NCI-H2171 treated with DMSO at 0.1 percent for 48 hours (cell line): Measurements from ENCODE around the gene CCDC146.
"Not testable (repeated sequence)": the region's sequence is repeated elsewhere in the genome, so short reads cannot be mapped to it uniquely, and the experiment has no call there.

Experiments
- DNase-seq: peaks from one replicate; lab custom pipeline; 2025; lab: John Stamatoyannopoulos, UW

CCDC146 gene

GRCh38 chr7:77140291-77140690 is 17.9 kb downstream of the CCDC146 start:
- not testable (repeated sequence) for DNase-seq

DNA sequence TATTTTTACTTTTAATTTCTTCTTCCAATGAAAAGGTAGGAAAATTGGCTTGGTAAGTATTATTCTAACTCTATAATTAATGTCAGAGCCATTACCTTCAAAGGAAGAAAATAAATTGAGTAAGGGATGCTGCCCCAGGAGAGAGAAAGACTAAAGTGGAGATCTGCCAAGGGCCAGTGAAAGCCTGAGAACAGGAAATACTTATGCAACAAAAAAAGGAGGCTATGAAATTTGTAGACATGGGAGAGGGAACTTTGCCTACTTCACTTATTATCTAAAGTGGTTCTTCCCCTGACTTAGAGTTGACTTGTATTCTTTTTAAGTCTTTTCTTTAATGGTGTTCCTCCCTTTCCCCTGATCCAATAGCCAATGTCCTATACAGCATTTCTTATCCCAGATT is 29.8 kb downstream of the CCDC146 start:
- DNase-seq, result not testable (repeated sequence)

DNA sequence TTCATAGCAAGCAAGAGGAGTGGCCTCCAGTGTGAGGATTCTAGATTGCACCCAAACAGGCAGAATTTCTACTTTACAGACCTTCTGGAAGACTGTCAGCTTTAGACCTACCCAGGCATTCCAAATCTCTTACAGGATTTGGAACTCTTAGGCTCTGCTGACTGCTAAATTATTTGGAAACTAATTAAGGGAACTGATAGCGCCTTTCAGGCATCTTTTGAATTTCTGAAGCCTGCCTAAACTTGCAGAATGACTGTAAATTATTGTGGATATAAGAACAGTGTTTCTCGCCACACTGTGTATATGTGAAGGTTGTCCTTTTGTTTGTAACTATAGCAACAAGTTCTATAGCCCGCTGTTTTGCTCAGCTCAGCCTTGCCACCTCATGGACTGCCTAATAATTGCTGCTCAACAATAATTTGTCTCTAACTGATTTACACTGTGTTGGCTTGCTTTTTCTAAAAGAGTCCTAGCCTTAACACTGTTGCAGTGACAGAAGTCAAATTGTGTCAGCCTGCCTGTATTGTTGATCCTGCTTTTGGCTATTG is 32.6 kb downstream of the CCDC146 start:
- not testable (repeated sequence) for DNase-seq

- not testable (repeated sequence) for DNase-seq
These were observed 33.4 kb downstream of the CCDC146 start for GRCh38 chr7:77155601-77156377.

- DNase-seq, result not testable (repeated sequence)
These were observed 34.6 kb downstream of the CCDC146 start for GRCh38 chr7:77157034-77157433.

DNA sequence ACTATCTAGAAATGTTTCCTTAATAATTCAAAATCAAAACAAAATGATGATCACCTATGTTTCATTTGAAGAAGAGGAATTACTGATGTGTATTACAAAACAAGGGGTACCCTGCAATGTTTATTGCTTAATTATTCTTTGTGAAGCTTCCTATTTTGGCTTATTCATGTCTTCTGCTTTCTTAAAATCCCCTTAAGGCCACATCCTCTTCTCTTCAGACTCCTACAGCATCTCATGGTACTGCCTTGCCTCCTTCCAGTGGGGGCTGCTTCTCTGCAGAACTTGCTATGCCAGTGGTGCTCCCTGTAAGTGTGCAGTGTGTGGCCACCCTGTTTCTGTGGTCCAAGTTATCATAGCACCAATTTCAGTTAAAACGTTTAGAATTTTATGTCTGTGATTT is 35.0 kb downstream of the CCDC146 start:
- DNase-seq, result no peak

- DNase-seq, result not testable (repeated sequence)
These were observed 48.7 kb downstream of the CCDC146 start for GRCh38 chr7:77171073-77171472.

GRCh38 chr7:77172437-77173172 is 50.2 kb downstream of the CCDC146 start:
- DNase-seq, result not testable (repeated sequence)

- not testable (repeated sequence) for DNase-seq
These were observed 52.0 kb downstream of the CCDC146 start for GRCh38 chr7:77174418-77174817.

DNA sequence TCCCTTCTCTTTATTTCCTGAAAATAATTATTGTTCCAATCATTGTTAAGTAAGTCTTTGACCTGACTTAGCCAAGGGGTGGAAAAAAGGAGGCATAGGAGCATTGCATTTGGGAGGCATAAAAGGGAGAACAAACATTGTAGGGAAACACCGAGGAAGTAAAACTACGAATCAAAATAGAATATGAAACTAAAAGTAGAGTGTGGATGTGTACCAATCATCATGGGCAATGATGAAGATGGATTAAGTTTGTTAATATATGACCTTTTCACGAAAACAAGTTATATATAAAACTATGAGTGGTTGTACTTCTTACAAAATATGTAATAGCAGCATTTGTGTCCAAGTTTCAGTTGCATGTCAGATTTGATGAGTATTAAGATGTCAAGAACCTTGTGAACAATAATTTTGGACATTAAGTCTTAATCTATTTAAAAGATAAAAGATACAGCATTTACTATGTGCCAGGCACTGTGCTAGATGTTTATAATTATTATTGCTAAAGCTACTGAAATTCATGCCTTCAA is 52.9 kb downstream of the CCDC146 start:
- not testable (repeated sequence) for DNase-seq

- DNase-seq, result not testable (repeated sequence)
These were observed 55.0 kb downstream of the CCDC146 start for GRCh38 chr7:77177321-77177904.

DNA sequence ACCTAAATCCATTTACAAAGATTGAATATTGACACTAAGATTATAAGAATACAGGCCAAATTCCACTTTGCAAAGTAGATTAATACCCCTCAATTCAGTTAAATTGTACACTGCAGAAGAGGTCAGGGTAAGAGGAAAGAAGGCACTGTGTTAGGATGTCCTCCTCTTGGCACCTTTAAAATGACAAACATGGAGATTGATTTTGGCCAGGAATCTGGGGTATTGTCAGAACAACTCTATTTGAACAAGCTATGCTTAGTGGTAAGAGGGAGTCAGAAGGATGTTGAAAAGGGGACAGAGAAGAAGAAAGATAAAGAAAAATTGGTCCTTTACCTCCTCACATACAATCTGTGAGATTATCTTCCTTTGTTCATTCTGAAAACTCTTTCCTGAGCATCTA is 55.6 kb downstream of the CCDC146 start:
- not testable (repeated sequence) for DNase-seq

- no peak for DNase-seq
These were observed 58.7 kb downstream of the CCDC146 start for GRCh38 chr7:77181015-77181595.

GRCh38 chr7:77181734-77182133 is 59.3 kb downstream of the CCDC146 start:
- no peak for DNase-seq

- DNase-seq, result no peak
These were observed 59.8 kb downstream of the CCDC146 start for GRCh38 chr7:77182261-77182660.

DNA sequence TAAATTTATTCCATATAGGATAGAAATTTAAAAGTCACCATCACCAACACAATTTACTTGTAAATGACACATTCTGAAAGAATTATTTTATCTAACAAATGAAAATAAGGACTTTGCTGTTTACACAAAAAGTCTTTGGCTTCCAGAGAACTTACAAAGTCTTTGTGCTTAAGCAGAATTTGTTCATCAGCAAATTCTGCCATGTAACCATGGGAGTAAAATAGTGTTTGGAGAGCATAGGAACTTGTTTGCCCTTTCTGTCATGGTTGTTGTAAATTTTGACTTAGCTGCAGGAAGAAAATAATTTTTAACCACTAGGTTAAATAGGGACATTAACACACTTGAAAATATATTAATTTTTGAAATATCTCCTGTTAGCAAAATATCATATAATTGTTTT is 62.0 kb downstream of the CCDC146 start:
- no peak for DNase-seq

DNA sequence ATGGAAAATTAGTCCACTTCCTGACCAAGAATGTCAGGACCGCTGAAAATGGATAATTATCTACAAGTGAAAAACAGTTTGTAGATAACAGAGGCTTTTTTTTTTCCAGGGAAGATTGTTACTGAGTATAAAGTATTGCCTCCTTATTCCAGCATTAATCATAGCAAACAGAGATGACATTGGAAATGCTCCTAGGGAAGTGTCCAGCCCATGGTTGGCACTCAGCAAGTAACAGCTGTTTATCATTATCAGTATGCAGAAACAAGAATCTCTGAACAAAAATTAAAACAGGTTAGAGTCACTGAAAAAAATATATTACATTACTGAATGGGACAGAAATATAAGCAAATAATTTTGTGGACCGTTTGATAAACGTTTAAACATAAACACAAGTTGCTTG is 62.6 kb downstream of the CCDC146 start:
- no peak for DNase-seq

- DNase-seq, result no peak
These were observed 63.5 kb downstream of the CCDC146 start for GRCh38 chr7:77185866-77186265.

DNA sequence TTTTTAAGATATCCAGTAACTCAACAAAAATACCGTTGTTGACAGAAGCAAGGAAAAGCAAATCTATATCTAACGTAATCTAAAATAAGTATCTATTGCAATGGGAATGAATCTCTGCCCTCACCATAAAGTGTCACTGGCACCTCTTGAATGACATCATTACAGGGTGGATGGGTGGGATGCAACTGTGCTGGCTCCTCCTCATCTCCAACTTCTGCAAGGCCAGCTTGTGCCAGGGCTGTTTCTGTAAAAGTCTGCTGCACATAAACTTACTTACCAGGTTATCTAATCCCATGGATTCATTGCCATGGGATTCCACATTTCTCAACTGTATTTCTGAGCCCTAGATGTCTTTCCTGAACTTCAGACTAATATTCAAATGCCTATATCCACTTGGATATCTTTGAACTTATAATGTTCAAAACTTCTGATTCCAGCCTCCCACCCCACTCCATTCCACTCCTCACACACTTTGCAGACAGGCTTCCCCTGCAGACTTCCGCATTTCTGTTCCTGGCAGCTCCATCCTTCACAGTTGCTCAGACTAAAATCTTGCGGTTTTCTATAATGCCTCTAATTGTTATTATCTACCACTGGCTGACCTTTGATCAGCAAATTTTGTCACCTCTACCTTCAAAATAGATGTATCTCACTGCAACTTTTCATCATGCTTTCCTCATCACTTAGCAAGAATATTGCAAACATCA is 66.5 kb downstream of the CCDC146 start:
- DNase-seq, result no peak

DNA sequence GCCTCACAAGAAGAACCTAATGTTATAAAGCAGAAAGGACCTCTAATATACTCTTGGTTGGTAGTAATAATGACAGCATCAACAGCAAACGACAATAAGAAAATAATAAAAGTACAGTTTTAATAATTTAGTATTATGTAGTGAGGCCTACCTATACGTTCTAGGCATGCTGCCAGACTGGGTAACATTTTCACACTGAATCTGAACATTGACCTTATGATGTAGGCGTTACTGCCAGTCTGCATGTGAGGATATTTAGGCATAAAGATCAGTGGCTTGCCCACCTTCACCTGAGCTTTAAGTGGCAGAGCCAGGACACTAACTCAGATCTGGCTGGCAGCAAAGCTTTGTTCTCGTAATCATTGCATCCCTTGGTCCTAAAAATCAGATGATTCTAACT is 74.7 kb downstream of the CCDC146 start:
- no peak for DNase-seq
